NB4 (cell line): Measurements from ENCODE around the gene CNTN4.

Experiments used
- CTCF ChIP-seq: IDR thresholded peaks from one replicate; pipeline ENCODE4 v1.5.1; 2012; ENCODE audit warnings: low read depth, low read length
- MAX ChIP-seq: IDR thresholded peaks from 2 replicates; pipeline ENCODE4 v1.6.1; 2011; ENCODE audit warnings: low read depth, low read length
- MYC ChIP-seq: IDR thresholded peaks from 2 replicates; pipeline ENCODE4 v1.6.1; 2011; ENCODE audit warnings: low read depth, low read length
- POLR2A ChIP-seq: IDR thresholded peaks from 2 replicates; pipeline ENCODE4 v1.6.1; 2011; ENCODE audit warnings: mild to moderate bottlenecking; ENCODE audit not compliant: insufficient read length; ENCODE audit errors: extremely low read depth

DNA sequence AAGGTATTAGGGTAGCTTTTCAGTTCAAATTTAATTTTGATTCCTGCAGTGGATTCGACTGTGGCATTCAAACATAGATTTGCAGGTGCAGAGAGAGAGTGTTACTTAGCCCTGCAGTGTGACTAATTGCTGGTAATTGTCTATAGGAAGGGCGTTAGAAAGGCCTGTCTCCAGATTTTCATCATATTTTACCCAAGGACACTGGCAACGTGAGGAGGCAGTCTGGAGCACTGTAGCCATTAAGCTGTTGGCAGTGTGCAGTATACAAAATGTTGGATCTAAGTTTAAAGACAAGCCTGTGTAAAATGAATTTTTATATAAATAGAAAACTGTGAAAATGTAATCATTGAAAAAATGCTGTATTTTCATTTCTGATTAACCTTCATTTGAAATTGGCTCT is 342.9 kb downstream of the CNTN4 start:
- TF ChIP-seq CTCF: no peak
- TF ChIP-seq MAX: no peak
- no peak for TF ChIP-seq POLR2A
- no peak for TF ChIP-seq MYC
